ENCODE results near the gene CAMTA1.
"Not testable (repeated sequence)": the region's sequence is repeated elsewhere in the genome, so short reads cannot be mapped to it uniquely, and the experiment has no call there.

CAMTA1 gene

GRCh38 chr1:7598058-7598457 lies 812.8 kb downstream of the CAMTA1 start:
- H3K4me1 ChIP-seq (ENCODE audit: control insufficient read depth, insufficient read depth, low read length), result peaks cover 10% of the 10 kb centered on the region
- not testable (repeated sequence) for H3K36me3 ChIP-seq (ENCODE audit: control insufficient read depth, insufficient read depth, low read length)
- WGBS, 2 experiments, result 85 to 100% methylated on average over 2 of the region's 3 CpGs

DNA sequence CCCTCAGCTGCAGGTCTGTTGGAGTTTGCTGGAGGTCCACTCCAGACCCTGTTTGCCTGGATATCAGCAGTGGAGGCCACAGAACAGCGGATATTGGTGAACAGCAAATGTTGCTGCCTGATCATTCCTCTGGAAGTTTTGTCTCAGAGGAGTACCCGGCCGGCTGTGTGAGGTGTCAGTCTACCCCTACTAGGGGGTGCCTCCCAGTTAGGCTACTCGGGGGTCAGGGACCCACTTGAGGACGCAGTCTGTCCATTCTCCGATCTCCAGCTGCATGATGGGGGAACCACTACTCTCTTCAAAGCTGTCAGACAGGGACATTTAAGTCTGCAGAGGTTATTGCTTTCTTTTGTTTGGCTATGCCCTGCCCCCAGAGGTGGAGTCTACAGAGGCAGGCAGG lies 819.7 kb downstream of the CAMTA1 start:
- not testable (repeated sequence) for H3K4me3 ChIP-seq (ENCODE audit: insufficient read depth, low read depth, low read length); H3K36me3 ChIP-seq (ENCODE audit: control insufficient read depth, insufficient read depth, low read length); H3K4me1 ChIP-seq (ENCODE audit: control insufficient read depth, insufficient read depth, low read length); H3K9me3 ChIP-seq (ENCODE audit: control insufficient read depth, low read length); H3K27ac ChIP-seq (ENCODE audit: insufficient read depth, low read depth, low read length, poor library complexity, severe bottlenecking); H3K27me3 ChIP-seq (ENCODE audit: control insufficient read depth, insufficient read depth, low read length, poor library complexity, severe bottlenecking)
- 91% methylated on average over 6 of the region's 6 CpGs for WGBS, 2 experiments

More at GRCh38 chr1:7598058-7598457, 812.8 kb downstream of the CAMTA1 start:
- H3K27me3 ChIP-seq (ENCODE audit: control insufficient read depth, insufficient read depth, low read length, poor library complexity, severe bottlenecking); H3K4me3 ChIP-seq (ENCODE audit: insufficient read depth, low read depth, low read length); H3K27ac ChIP-seq (ENCODE audit: insufficient read depth, low read depth, low read length, poor library complexity, severe bottlenecking); H3K9me3 ChIP-seq (ENCODE audit: control insufficient read depth, low read length): not testable (repeated sequence)

- Histone ChIP-seq H3K4me3 (ENCODE audit: insufficient read depth, low read depth, low read length) (no peak overlapping the region), H3K27ac (ENCODE audit: insufficient read depth, low read depth, low read length, poor library complexity, severe bottlenecking) (no peak overlapping the region), H3K9me3 (ENCODE audit: control insufficient read depth, low read length) (no peaks in the 10 kb centered on the region), H3K36me3 (ENCODE audit: control insufficient read depth, insufficient read depth, low read length) (no peaks in the 10 kb centered on the region), H3K4me1 (ENCODE audit: control insufficient read depth, insufficient read depth, low read length) (no peaks in the 10 kb centered on the region), H3K27me3 (ENCODE audit: control insufficient read depth, insufficient read depth, low read length, poor library complexity, severe bottlenecking) (no peaks in the 10 kb centered on the region)
- WGBS, 2 experiments, result 89 to 90% methylated on average over 4 of the region's 4 CpGs
These were observed 820.8 kb downstream of the CAMTA1 start for GRCh38 chr1:7606096-7606495.

GRCh38 chr1:7607097-7607496 lies 821.8 kb downstream of the CAMTA1 start:
- no peaks in the 10 kb centered on the region for H3K4me1 ChIP-seq (ENCODE audit: control insufficient read depth, insufficient read depth, low read length)
- H3K4me3 ChIP-seq (ENCODE audit: insufficient read depth, low read depth, low read length), result no peak overlapping the region
- H3K27me3 ChIP-seq (ENCODE audit: control insufficient read depth, insufficient read depth, low read length, poor library complexity, severe bottlenecking), result no peaks in the 10 kb centered on the region
- H3K9me3 ChIP-seq (ENCODE audit: control insufficient read depth, low read length), result no peaks in the 10 kb centered on the region
- no peaks in the 10 kb centered on the region for H3K36me3 ChIP-seq (ENCODE audit: control insufficient read depth, insufficient read depth, low read length)
- no peak overlapping the region for H3K27ac ChIP-seq (ENCODE audit: insufficient read depth, low read depth, low read length, poor library complexity, severe bottlenecking)

GRCh38 chr1:7608628-7609305 lies 823.5 kb downstream of the CAMTA1 start:
- Histone ChIP-seq H3K4me1 (ENCODE audit: control insufficient read depth, insufficient read depth, low read length) (no peaks in the 10 kb centered on the region), H3K36me3 (ENCODE audit: control insufficient read depth, insufficient read depth, low read length) (no peaks in the 10 kb centered on the region), H3K4me3 (ENCODE audit: insufficient read depth, low read depth, low read length) (no peak overlapping the region), H3K27me3 (ENCODE audit: control insufficient read depth, insufficient read depth, low read length, poor library complexity, severe bottlenecking) (no peaks in the 10 kb centered on the region), H3K9me3 (ENCODE audit: control insufficient read depth, low read length) (no peaks in the 10 kb centered on the region), H3K27ac (ENCODE audit: insufficient read depth, low read depth, low read length, poor library complexity, severe bottlenecking) (no peak overlapping the region)
- 71% methylated on average over 10 of the region's 10 CpGs for WGBS, 2 experiments

- H3K36me3 ChIP-seq (ENCODE audit: control insufficient read depth, insufficient read depth, low read length), result no peaks in the 10 kb centered on the region
- WGBS, 2 experiments, result 90 to 91% methylated on average over 6 to 7 of the region's 7 CpGs
- H3K27ac ChIP-seq (ENCODE audit: insufficient read depth, low read depth, low read length, poor library complexity, severe bottlenecking), result no peak overlapping the region
- H3K9me3 ChIP-seq (ENCODE audit: control insufficient read depth, low read length), result no peaks in the 10 kb centered on the region
- H3K4me3 ChIP-seq (ENCODE audit: insufficient read depth, low read depth, low read length), result no peak overlapping the region
- H3K27me3 ChIP-seq (ENCODE audit: control insufficient read depth, insufficient read depth, low read length, poor library complexity, severe bottlenecking), result no peaks in the 10 kb centered on the region
- H3K4me1 ChIP-seq (ENCODE audit: control insufficient read depth, insufficient read depth, low read length), result no peaks in the 10 kb centered on the region
These were observed 824.2 kb downstream of the CAMTA1 start for GRCh38 chr1:7609311-7609994.

DNA sequence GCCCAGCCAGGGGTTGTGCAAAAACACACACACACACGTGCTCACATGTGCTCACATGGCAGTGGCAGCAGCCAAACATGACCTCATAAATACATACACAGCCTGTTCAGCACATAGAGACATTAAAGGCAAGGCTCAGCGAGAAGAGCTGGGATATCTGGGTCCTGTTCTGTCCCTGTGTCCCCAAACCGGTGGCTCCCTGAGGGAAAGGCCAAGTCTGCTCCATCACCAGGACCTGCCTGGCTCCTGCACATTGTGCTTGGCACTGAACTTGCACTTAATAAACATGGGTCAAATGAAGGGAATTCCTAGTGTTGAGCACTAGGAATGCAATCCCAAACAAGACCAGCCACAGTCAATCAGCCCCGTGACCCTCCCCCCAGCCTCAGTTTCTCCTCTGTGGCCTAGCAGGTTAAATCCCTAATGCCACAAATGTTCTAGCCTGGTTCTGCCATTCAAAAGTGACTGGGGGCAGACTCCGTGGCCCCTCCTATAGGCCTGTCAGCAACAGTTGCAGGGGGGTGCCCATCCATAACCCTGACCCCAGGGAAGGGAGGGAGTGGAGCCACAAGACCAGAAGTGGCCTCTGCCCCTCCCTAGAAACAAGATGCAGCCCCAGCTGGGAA lies 825.0 kb downstream of the CAMTA1 start:
- Histone ChIP-seq H3K4me3 (ENCODE audit: insufficient read depth, low read depth, low read length) (no peak overlapping the region), H3K27ac (ENCODE audit: insufficient read depth, low read depth, low read length, poor library complexity, severe bottlenecking) (no peak overlapping the region), H3K27me3 (ENCODE audit: control insufficient read depth, insufficient read depth, low read length, poor library complexity, severe bottlenecking) (no peaks in the 10 kb centered on the region), H3K9me3 (ENCODE audit: control insufficient read depth, low read length) (no peaks in the 10 kb centered on the region), H3K4me1 (ENCODE audit: control insufficient read depth, insufficient read depth, low read length) (no peaks in the 10 kb centered on the region), H3K36me3 (ENCODE audit: control insufficient read depth, insufficient read depth, low read length) (no peaks in the 10 kb centered on the region)
- WGBS, 2 experiments, result 91 to 93% methylated on average over 5 of the region's 5 CpGs

DNA sequence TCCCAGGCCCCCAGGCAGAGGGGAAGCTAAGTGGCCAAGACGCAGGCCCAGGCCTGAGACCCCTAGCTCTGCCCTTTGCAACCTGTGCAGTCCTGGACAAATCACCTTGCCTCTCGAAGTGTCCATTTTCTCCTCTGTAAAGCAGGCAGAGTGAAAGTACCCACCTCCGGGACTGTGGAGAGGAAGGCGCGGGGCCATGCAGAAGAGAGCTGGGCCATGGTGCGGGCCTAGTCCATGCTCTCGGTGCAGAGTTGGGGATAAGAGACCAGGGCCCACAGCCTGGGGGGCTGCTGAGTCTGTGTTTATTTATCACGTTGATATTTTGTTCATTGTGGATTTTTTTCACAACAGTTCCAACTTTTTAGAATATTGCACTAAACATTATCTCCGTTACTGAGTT lies 825.7 kb downstream of the CAMTA1 start:
- Histone ChIP-seq H3K36me3 (ENCODE audit: control insufficient read depth, insufficient read depth, low read length) (no peaks in the 10 kb centered on the region), H3K4me1 (ENCODE audit: control insufficient read depth, insufficient read depth, low read length) (no peaks in the 10 kb centered on the region), H3K27ac (ENCODE audit: insufficient read depth, low read depth, low read length, poor library complexity, severe bottlenecking) (no peak overlapping the region), H3K27me3 (ENCODE audit: control insufficient read depth, insufficient read depth, low read length, poor library complexity, severe bottlenecking) (no peaks in the 10 kb centered on the region), H3K9me3 (ENCODE audit: control insufficient read depth, low read length) (no peaks in the 10 kb centered on the region), H3K4me3 (ENCODE audit: insufficient read depth, low read depth, low read length) (no peak overlapping the region)
- WGBS, 2 experiments, result 92 to 94% methylated on average over 9 of the region's 9 CpGs

DNA sequence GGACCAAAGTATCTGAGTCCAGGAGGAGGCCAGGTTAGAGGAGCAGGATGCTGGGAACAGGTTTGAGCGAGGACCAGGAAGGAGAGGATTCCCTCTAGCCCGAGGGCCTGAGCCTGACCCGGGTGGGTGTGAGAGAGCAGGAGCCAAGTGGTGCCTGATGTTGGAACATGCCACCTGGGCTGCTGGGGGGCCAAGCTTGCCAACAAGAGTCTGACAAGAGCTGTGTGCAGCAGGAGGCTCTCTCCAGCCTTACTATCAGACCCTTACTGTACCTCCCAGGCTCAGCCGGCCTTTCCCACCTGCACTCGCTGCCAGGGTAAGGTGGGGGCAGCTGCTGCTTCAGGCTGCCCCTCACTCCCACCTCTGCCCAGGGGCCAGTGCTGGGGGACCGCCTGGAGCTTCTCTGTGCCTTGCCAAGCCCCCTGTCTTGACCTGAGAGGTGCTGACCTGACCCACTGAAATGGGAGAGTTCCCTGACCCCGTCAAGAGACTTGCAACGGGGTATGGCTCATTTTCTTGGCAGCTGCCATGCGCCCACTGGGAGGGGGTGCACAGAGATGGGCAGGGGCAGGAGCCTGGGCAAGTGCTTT lies 826.3 kb downstream of the CAMTA1 start:
- H3K4me1 ChIP-seq (ENCODE audit: control insufficient read depth, insufficient read depth, low read length), result no peaks in the 10 kb centered on the region
- no peak overlapping the region for H3K4me3 ChIP-seq (ENCODE audit: insufficient read depth, low read depth, low read length)
- no peaks in the 10 kb centered on the region for H3K27me3 ChIP-seq (ENCODE audit: control insufficient read depth, insufficient read depth, low read length, poor library complexity, severe bottlenecking)
- H3K9me3 ChIP-seq (ENCODE audit: control insufficient read depth, low read length), result no peaks in the 10 kb centered on the region
- 92 to 94% methylated on average over 9 of the region's 9 CpGs for WGBS, 2 experiments
- no peak overlapping the region for H3K27ac ChIP-seq (ENCODE audit: insufficient read depth, low read depth, low read length, poor library complexity, severe bottlenecking)
- no peaks in the 10 kb centered on the region for H3K36me3 ChIP-seq (ENCODE audit: control insufficient read depth, insufficient read depth, low read length)

- H3K4me1 ChIP-seq (ENCODE audit: control insufficient read depth, insufficient read depth, low read length), result no peaks in the 10 kb centered on the region
- 88 to 89% methylated on average over 18 of the region's 18 CpGs for WGBS, 2 experiments
These were observed 828.0 kb downstream of the CAMTA1 start for GRCh38 chr1:7613106-7613850.

More at GRCh38 chr1:7613106-7613850, 828.0 kb downstream of the CAMTA1 start:
- no peaks in the 10 kb centered on the region for H3K27me3 ChIP-seq (ENCODE audit: control insufficient read depth, insufficient read depth, low read length, poor library complexity, severe bottlenecking)
- H3K9me3 ChIP-seq (ENCODE audit: control insufficient read depth, low read length), result no peaks in the 10 kb centered on the region
- H3K4me3 ChIP-seq (ENCODE audit: insufficient read depth, low read depth, low read length), result no peak overlapping the region
- no peaks in the 10 kb centered on the region for H3K36me3 ChIP-seq (ENCODE audit: control insufficient read depth, insufficient read depth, low read length)
- no peak overlapping the region for H3K27ac ChIP-seq (ENCODE audit: insufficient read depth, low read depth, low read length, poor library complexity, severe bottlenecking)
